Measurements from ENCODE around the gene MYO3B.

DNA sequence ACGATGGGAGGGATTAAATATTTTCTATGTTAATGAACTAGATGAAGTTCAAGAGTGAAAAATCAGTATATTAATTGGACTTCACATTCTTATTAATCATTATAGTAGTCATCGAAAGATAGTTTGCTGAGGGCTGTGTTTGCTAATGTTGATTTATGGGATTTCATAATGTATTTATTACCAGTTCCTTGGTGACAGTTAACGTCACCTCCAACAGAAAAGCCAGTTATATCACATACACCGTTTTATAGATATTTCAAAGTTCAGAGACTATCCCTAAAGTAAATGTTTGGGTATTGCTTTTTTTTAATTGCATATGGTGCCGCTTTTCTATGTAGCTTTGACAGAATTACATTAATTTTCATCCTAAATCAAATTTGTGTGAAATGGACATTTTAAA, 487.8 kb downstream of the MYO3B start:
- TF ChIP-seq, protein P1, sequence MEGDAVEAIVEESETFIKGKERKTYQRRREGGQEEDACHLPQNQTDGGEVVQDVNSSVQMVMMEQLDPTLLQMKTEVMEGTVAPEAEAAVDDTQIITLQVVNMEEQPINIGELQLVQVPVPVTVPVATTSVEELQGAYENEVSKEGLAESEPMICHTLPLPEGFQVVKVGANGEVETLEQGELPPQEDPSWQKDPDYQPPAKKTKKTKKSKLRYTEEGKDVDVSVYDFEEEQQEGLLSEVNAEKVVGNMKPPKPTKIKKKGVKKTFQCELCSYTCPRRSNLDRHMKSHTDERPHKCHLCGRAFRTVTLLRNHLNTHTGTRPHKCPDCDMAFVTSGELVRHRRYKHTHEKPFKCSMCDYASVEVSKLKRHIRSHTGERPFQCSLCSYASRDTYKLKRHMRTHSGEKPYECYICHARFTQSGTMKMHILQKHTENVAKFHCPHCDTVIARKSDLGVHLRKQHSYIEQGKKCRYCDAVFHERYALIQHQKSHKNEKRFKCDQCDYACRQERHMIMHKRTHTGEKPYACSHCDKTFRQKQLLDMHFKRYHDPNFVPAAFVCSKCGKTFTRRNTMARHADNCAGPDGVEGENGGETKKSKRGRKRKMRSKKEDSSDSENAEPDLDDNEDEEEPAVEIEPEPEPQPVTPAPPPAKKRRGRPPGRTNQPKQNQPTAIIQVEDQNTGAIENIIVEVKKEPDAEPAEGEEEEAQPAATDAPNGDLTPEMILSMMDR (IDR thresholded peaks at IDR 0.05): no peak
- no peak for TF ChIP-seq POLR2A (IDR thresholded peaks at IDR 0.05)

Measured in body of pancreas (tissue), 4 donors.